Measurements from ENCODE around the gene SLC25A21. TPM values are rescaled to one million over a fixed set of nuclear protein-coding genes. Genes with fewer than 3 reads are reported as not detected.
"Not testable (repeated sequence)": the region's sequence is repeated elsewhere in the genome, so short reads cannot be mapped to it uniquely, and the experiment has no call there.

The SLC25A21 gene
- total and polyA plus RNA-seq, 2 donors (not counting 1 experiment from before 2014, with no cell fraction given) = 0.50 to 0.62 TPM

DNA sequence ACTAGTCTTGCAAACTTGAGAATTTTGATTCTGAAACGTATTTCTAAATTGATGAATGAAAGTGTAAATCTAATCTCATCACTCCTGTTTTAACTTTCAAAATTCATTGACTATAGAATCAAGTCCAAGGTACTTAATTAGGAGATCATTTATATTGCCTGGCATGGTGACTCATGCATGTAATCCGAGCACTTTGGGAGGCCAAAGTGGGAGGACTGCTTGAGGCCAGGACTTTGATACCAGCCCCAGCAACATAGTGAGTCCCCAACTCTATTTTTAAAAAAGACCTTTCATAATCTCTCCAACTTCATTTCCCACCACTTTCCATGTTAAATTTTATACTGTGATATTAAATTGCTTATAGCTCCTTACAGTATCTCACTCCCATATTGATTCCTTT, 22.3 kb upstream of the SLC25A21 start:
- no peaks in the 10 kb centered on the region for H3K9me3 ChIP-seq (ENCODE audit: control insufficient read depth, insufficient read depth, low read depth, low read length)
- H3K4me1 ChIP-seq (ENCODE audit: control insufficient read depth, extremely low read depth, insufficient read depth, low read length) = no peaks in the 10 kb centered on the region
- H3K27me3 ChIP-seq (ENCODE audit: control insufficient read depth, insufficient read depth, low read length) = no peaks in the 10 kb centered on the region
- H3K36me3 ChIP-seq (ENCODE audit: control insufficient read depth, insufficient read depth, low read length) = no peaks in the 10 kb centered on the region
- no peak overlapping the region for H3K27ac ChIP-seq (ENCODE audit: insufficient read depth, low read length)
- TF ChIP-seq, protein P1, sequence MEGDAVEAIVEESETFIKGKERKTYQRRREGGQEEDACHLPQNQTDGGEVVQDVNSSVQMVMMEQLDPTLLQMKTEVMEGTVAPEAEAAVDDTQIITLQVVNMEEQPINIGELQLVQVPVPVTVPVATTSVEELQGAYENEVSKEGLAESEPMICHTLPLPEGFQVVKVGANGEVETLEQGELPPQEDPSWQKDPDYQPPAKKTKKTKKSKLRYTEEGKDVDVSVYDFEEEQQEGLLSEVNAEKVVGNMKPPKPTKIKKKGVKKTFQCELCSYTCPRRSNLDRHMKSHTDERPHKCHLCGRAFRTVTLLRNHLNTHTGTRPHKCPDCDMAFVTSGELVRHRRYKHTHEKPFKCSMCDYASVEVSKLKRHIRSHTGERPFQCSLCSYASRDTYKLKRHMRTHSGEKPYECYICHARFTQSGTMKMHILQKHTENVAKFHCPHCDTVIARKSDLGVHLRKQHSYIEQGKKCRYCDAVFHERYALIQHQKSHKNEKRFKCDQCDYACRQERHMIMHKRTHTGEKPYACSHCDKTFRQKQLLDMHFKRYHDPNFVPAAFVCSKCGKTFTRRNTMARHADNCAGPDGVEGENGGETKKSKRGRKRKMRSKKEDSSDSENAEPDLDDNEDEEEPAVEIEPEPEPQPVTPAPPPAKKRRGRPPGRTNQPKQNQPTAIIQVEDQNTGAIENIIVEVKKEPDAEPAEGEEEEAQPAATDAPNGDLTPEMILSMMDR (conservative IDR thresholded peaks at IDR 0.05 in 1 of 2, IDR thresholded peaks at IDR 0.05 in 1 of 2; ENCODE audit: low read depth in 1 of 2, low read length in 2 of 2) = no peak
- TF ChIP-seq EZH2 (IDR thresholded peaks at IDR 0.05; ENCODE audit: low read length, missing control alignments) = no peak
- no peaks in the 10 kb centered on the region for H4K20me1 ChIP-seq (ENCODE audit: control insufficient read depth, extremely low read depth, insufficient read depth, low read length)
- DNase-seq (ENCODE audit: low read depth in 2 of 2) = no peak
- no peak overlapping the region for H3K4me3 ChIP-seq (replicated peaks in 1 of 4; ENCODE audit: control extremely low read depth in 1 of 4, insufficient read depth in 1 of 4, low read depth in 3 of 4, low read length in 4 of 4)
- H3K4me2 ChIP-seq (ENCODE audit: extremely low read depth, insufficient read depth, low read length) = no peak overlapping the region
- H3K79me2 ChIP-seq (ENCODE audit: control insufficient read depth, insufficient read depth, low read length) = no peaks in the 10 kb centered on the region
- H2AFZ ChIP-seq (ENCODE audit: low read length) = no peak overlapping the region
- H3K9ac ChIP-seq (ENCODE audit: insufficient read depth, low read length) = no peak overlapping the region

DNA sequence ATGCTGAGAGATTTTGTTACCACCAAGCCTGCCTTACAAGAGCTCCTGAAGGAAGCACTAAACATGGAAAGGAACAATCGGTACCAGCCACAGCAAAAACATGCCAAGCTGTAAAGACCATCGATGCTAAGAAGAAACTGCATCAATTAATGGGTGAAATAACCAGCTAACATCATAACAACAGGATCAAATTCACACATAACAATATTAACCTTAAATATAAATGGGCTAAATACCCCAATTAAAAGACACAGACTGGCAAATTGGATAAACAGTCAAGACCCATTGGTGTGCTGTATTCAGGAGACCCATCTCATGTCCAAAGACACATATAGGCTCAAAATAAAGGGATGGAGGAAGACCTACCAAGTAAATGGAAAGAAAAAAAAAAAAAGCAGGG, 17.3 kb upstream of the SLC25A21 start:
- H3K36me3 ChIP-seq (ENCODE audit: control insufficient read depth, insufficient read depth, low read length); H3K4me1 ChIP-seq (ENCODE audit: control insufficient read depth, extremely low read depth, insufficient read depth, low read length); H3K9ac ChIP-seq (ENCODE audit: insufficient read depth, low read length); H3K9me3 ChIP-seq (ENCODE audit: control insufficient read depth, insufficient read depth, low read depth, low read length); H4K20me1 ChIP-seq (ENCODE audit: control insufficient read depth, extremely low read depth, insufficient read depth, low read length); H3K79me2 ChIP-seq (ENCODE audit: control insufficient read depth, insufficient read depth, low read length); H3K27me3 ChIP-seq (ENCODE audit: control insufficient read depth, insufficient read depth, low read length); DNase-seq (ENCODE audit: low read depth in 2 of 2); H3K4me3 ChIP-seq (replicated peaks in 1 of 4; ENCODE audit: control extremely low read depth in 1 of 4, insufficient read depth in 1 of 4, low read depth in 3 of 4, low read length in 4 of 4); H3K4me2 ChIP-seq (ENCODE audit: extremely low read depth, insufficient read depth, low read length); H2AFZ ChIP-seq (ENCODE audit: low read length); H3K27ac ChIP-seq (ENCODE audit: insufficient read depth, low read length): not testable (repeated sequence)

DNA sequence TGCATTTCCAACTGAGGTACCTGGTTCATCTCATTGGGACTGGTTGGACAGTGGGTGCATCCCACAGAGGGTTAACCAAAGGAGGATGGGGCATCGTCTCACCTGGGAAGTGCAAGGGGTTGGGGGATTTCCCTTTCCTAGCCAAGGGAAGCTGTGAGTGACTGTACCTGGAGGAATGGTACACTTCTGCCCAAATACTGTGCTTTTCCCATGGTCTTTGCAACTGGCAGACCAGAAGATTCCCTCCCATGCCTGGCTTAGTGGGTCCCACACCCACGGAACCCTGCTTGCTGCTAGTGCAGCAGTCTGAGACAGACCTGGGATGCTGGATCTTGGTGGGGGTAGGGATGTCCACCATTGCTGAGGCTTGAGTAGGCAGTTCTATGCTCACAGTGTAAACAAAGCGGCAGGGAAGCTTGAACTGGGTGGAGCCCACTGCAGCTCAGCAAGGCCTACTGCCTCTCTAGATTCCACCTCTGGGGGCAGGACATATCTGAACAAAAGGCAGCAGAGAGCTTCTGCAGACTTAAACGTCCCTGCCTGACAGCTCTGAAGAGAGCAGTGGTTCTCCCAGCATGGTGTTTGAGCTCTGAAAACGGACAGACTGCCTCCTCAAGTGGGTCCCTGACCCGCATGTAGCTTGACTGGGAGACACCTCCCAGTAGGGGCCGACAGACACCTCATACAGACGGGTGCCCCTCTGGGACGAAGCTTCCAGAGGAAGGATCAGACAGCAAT, 15.6 kb upstream of the SLC25A21 start:
- not testable (repeated sequence) for H3K9me3 ChIP-seq (ENCODE audit: control insufficient read depth, insufficient read depth, low read depth, low read length); DNase-seq (ENCODE audit: low read depth in 2 of 2); H3K79me2 ChIP-seq (ENCODE audit: control insufficient read depth, insufficient read depth, low read length); H3K27ac ChIP-seq (ENCODE audit: insufficient read depth, low read length); H3K36me3 ChIP-seq (ENCODE audit: control insufficient read depth, insufficient read depth, low read length); H3K4me2 ChIP-seq (ENCODE audit: extremely low read depth, insufficient read depth, low read length); H4K20me1 ChIP-seq (ENCODE audit: control insufficient read depth, extremely low read depth, insufficient read depth, low read length); H3K9ac ChIP-seq (ENCODE audit: insufficient read depth, low read length); H3K4me1 ChIP-seq (ENCODE audit: control insufficient read depth, extremely low read depth, insufficient read depth, low read length); H2AFZ ChIP-seq (ENCODE audit: low read length); H3K27me3 ChIP-seq (ENCODE audit: control insufficient read depth, insufficient read depth, low read length); H3K4me3 ChIP-seq (replicated peaks in 1 of 4; ENCODE audit: control extremely low read depth in 1 of 4, insufficient read depth in 1 of 4, low read depth in 3 of 4, low read length in 4 of 4)

DNA sequence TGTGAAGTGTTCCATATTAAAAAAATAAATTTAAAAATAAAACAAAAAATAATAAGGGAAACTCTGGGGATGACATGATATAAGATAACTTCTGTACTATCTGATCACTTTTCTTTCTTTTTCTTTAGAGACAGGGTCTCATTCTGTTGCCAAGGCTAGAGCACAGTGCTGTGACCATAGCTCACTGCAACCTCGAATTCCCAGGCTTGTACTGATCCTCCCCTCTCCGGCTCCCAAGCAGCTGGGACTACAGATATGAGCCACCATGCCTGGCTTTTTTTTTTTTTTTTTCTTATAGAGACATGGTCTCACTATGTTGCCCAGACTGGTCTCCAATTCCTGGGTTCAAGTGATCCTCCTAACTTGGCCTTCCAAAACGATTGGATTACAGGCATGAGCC, 14.9 kb upstream of the SLC25A21 start:
- Histone ChIP-seq H3K4me1 (ENCODE audit: control insufficient read depth, extremely low read depth, insufficient read depth, low read length) (no peaks in the 10 kb centered on the region), H3K4me2 (ENCODE audit: extremely low read depth, insufficient read depth, low read length) (no peak overlapping the region), H3K27ac (ENCODE audit: insufficient read depth, low read length) (no peak overlapping the region), H2AFZ (ENCODE audit: low read length) (no peak overlapping the region), H3K9me3 (ENCODE audit: control insufficient read depth, insufficient read depth, low read depth, low read length) (no peaks in the 10 kb centered on the region), H3K4me3 (replicated peaks in 1 of 4; ENCODE audit: control extremely low read depth in 1 of 4, insufficient read depth in 1 of 4, low read depth in 3 of 4, low read length in 4 of 4) (no peak overlapping the region), H3K27me3 (ENCODE audit: control insufficient read depth, insufficient read depth, low read length) (no peaks in the 10 kb centered on the region), H3K36me3 (ENCODE audit: control insufficient read depth, insufficient read depth, low read length) (no peaks in the 10 kb centered on the region), H3K79me2 (ENCODE audit: control insufficient read depth, insufficient read depth, low read length) (no peaks in the 10 kb centered on the region), H4K20me1 (ENCODE audit: control insufficient read depth, extremely low read depth, insufficient read depth, low read length) (no peaks in the 10 kb centered on the region), H3K9ac (ENCODE audit: insufficient read depth, low read length) (no peak overlapping the region)
- no peak for DNase-seq (ENCODE audit: low read depth in 2 of 2)
- TF ChIP-seq EZH2 (IDR thresholded peaks at IDR 0.05; ENCODE audit: low read length, missing control alignments) = no peak
- TF ChIP-seq, protein P1 (conservative IDR thresholded peaks at IDR 0.05 in 1 of 2, IDR thresholded peaks at IDR 0.05 in 1 of 2; ENCODE audit: low read depth in 1 of 2, low read length in 2 of 2) = no peak
